Stimulated activated naive CD8-positive, alpha-beta T cell treated with anti-CD3 and anti-CD28 coated beads, Interleukin-15, Interleukin-2, amounts not matched to agents 100 U/mL and 50 U/mL, for 24 hours (primary cell): ENCODE measurements around the gene DDX49.

ENCODE experiments used
- ATAC-seq: fragments of 150-1000 bp; cut with Tn5 transposase; one replicate; pipeline ENCODE4 v1.10.0; 2021
- DNase-seq: peaks from one replicate; pipeline ENCODE4 v3.0.0; 2021

The DDX49 gene

GRCh38 chr19:18975011-18975410 is 55.5 kb downstream of the DDX49 start:
- DNase-seq, result no peak
- no peak for ATAC-seq

DNA sequence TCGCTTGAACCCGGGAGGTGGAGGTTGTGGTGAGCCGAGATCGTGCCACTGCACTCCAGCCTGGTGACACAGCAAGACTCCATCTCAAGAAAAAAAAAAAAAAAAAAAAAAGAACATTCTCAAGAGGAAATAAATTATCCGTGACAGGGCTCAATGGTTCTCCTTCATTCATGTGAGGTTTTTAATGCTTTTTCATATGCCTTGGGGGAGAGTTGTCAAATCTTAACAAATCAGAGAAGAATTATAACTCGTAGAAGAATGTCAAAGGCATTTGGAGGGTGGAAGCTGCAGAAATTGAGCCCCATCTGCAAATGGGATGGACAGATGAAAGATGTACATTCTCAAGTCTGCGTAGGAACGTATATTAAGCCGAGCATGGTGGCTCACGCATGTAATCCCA is 56.4 kb downstream of the DDX49 start:
- ATAC-seq, result no peak
- no peak for DNase-seq
